Measurements from ENCODE around the gene RNLS. TPM values are rescaled to one million over a fixed set of nuclear protein-coding genes. Genes with fewer than 3 reads are reported as not detected.

Gene RNLS
- total RNA-seq, 1 experiment from 2014 or later = 8.7 TPM

DNA sequence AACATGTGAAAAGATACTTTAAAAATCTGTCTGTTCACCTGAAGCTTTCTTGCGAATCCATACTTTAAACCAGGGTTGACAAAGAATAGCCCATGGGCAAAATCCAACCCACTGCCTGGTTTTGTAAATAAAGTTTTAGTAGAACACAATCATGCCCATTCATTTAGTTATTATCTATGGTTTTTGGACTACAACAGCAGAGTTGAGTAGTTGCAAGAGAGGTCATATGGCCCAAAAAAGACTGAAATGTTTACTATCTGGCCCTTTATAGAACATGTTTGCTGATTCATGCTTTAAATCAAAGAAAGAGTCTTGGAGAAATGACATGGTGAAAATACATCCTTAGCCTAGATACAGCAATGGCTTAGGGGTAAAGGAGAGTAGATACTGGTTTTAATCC, 356.2 kb downstream of the RNLS start:
- H3K27me3 Mint-ChIP-seq (ENCODE audit: low read depth) = no peaks in the 10 kb centered on the region
- peaks cover 4% of the 10 kb centered on the region for H3K4me1 Mint-ChIP-seq
- peaks cover 9% of the 10 kb centered on the region for H3K9me3 Mint-ChIP-seq
- ChIA-PET CTCF (no interaction called here), POLR2A (no interaction called here)
- no peak overlapping the region for H3K4me3 Mint-ChIP-seq
- no peaks in the 10 kb centered on the region for H3K36me3 Mint-ChIP-seq
- TF ChIP-seq TEAD4 (CRISPR knock-in tag; IDR thresholded peaks at IDR 0.05) = no peak
- no peak for TF ChIP-seq CREM (CRISPR knock-in tag; IDR thresholded peaks at IDR 0.05)
- no peak for TF ChIP-seq ETV6 (CRISPR knock-in tag; IDR thresholded peaks at IDR 0.05)
- TF ChIP-seq, protein P1, sequence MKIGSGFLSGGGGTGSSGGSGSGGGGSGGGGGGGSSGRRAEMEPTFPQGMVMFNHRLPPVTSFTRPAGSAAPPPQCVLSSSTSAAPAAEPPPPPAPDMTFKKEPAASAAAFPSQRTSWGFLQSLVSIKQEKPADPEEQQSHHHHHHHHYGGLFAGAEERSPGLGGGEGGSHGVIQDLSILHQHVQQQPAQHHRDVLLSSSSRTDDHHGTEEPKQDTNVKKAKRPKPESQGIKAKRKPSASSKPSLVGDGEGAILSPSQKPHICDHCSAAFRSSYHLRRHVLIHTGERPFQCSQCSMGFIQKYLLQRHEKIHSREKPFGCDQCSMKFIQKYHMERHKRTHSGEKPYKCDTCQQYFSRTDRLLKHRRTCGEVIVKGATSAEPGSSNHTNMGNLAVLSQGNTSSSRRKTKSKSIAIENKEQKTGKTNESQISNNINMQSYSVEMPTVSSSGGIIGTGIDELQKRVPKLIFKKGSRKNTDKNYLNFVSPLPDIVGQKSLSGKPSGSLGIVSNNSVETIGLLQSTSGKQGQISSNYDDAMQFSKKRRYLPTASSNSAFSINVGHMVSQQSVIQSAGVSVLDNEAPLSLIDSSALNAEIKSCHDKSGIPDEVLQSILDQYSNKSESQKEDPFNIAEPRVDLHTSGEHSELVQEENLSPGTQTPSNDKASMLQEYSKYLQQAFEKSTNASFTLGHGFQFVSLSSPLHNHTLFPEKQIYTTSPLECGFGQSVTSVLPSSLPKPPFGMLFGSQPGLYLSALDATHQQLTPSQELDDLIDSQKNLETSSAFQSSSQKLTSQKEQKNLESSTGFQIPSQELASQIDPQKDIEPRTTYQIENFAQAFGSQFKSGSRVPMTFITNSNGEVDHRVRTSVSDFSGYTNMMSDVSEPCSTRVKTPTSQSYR (CRISPR knock-in tag; IDR thresholded peaks at IDR 0.05) = no peak
- TF ChIP-seq CBFB (CRISPR knock-in tag; IDR thresholded peaks at IDR 0.05; ENCODE audit: low read depth) = no peak
- TF ChIP-seq ZNF512 (CRISPR knock-in tag; IDR thresholded peaks at IDR 0.05; ENCODE audit: borderline replicate concordance) = no peak
- TF ChIP-seq ELF4 (CRISPR knock-in tag; IDR thresholded peaks at IDR 0.05; ENCODE audit: low read depth) = no peak
- no peak overlapping the region for H3K27ac Mint-ChIP-seq
- DNase-seq (ENCODE audit: low spot score) = no peak
- ATAC-seq = no peak

- TF ChIP-seq NFATC4 (CRISPR knock-in tag; IDR thresholded peaks at IDR 0.05) (no peak), ZMAT4 (CRISPR knock-in tag; IDR thresholded peaks at IDR 0.05) (no peak), CREM (CRISPR knock-in tag; IDR thresholded peaks at IDR 0.05) (no peak)
- DNase-seq (ENCODE audit: low spot score) (no peak), ATAC-seq (no peak)
- Mint-ChIP-seq H3K4me3 (no peak overlapping the region), H3K27ac (no peak overlapping the region), H3K4me1 (peaks cover 6% of the 10 kb centered on the region), H3K36me3 (no peaks in the 10 kb centered on the region), H3K27me3 (ENCODE audit: low read depth) (no peaks in the 10 kb centered on the region), H3K9me3 (peaks cover 9% of the 10 kb centered on the region)
- CTCF ChIA-PET = no interaction called here
- POLR2A ChIA-PET = interaction anchor here (0.6 kb wide), 1 partner anchor 1699 kb away, joined by 3 read pairs; no protein-coding TSS in a partner anchor
Measured at GRCh38 chr10:88226071-88226659, 357.0 kb downstream of the RNLS start.

Other genes with a start within 250 kb of the RNLS start
- 0.09 TPM in 1 of 3 replicates, not detected in the others for gene LIPJ, start 3.4 kb upstream of the RNLS start, total RNA-seq (2021)
- not detected in 3 replicates for gene LIPF, start 81.1 kb upstream of the RNLS start, total RNA-seq (2021)
- gene LIPK, start 122.9 kb upstream of the RNLS start, total RNA-seq (2021) = not detected in 3 replicates
- not detected in 3 replicates for gene LIPN, start 176.7 kb upstream of the RNLS start, total RNA-seq (2021)
- not detected in 3 replicates for gene LIPM, start 219.4 kb upstream of the RNLS start, total RNA-seq (2021)

All from WTC11 (cell line).